Kidney capillary endothelial cell (primary cell): ENCODE measurements around the gene GDPD4.

Experiments
- DNase-seq: peaks from one replicate; pipeline ENCODE4 v3.0.0-alpha.2; 2018; ENCODE audit warnings: low spot score

The GDPD4 gene

GRCh38 chr11:77189588-77190210 is 111.8 kb downstream of the GDPD4 start:
- no peak for DNase-seq

GRCh38 chr11:77188633-77189491 is 112.6 kb downstream of the GDPD4 start:
- DNase-seq, result no peak

GRCh38 chr11:77187776-77188632 is 113.5 kb downstream of the GDPD4 start:
- DNase-seq, result peak; percentile 71

GRCh38 chr11:77187111-77187750 is 114.3 kb downstream of the GDPD4 start:
- no peak for DNase-seq

- no peak for DNase-seq
Measured at GRCh38 chr11:77186302-77186701, 115.2 kb downstream of the GDPD4 start.

- no peak for DNase-seq
Measured at GRCh38 chr11:77184136-77184860, 117.2 kb downstream of the GDPD4 start.

- DNase-seq, result no peak
Measured at GRCh38 chr11:77183431-77183984, 118.0 kb downstream of the GDPD4 start.

- DNase-seq, result no peak
Measured at GRCh38 chr11:77182542-77183430, 118.7 kb downstream of the GDPD4 start.

- DNase-seq, result no peak
Measured at GRCh38 chr11:77181799-77182541, 119.5 kb downstream of the GDPD4 start.

GRCh38 chr11:77181226-77181625 is 120.3 kb downstream of the GDPD4 start:
- no peak for DNase-seq

GRCh38 chr11:77180346-77180745 is 121.1 kb downstream of the GDPD4 start:
- no peak for DNase-seq

- DNase-seq, result no peak
Measured at GRCh38 chr11:77179681-77180080, 121.8 kb downstream of the GDPD4 start.

- DNase-seq, result no peak
Measured at GRCh38 chr11:77179048-77179447, 122.4 kb downstream of the GDPD4 start.

GRCh38 chr11:77178150-77178549 is 123.3 kb downstream of the GDPD4 start:
- no peak for DNase-seq

GRCh38 chr11:77176996-77177395 is 124.5 kb downstream of the GDPD4 start:
- no peak for DNase-seq

GRCh38 chr11:77175869-77176539 is 125.5 kb downstream of the GDPD4 start:
- DNase-seq, result peak; percentile 33

- no peak for DNase-seq
Measured at GRCh38 chr11:77175021-77175842, 126.3 kb downstream of the GDPD4 start.

- no peak for DNase-seq
Measured at GRCh38 chr11:77174559-77174958, 126.9 kb downstream of the GDPD4 start.
